Adrenal gland (tissue), 12 donors: Measurements from ENCODE around the gene ADAT3. TPM values are rescaled to one million over a fixed set of nuclear protein-coding genes. Genes with fewer than 3 reads are reported as not detected.
"Not testable (repeated sequence)": the region's sequence is repeated elsewhere in the genome, so short reads cannot be mapped to it uniquely, and the experiment has no call there.

Experiments
- DNase-seq, 7 donors: peaks; one replicate each; pipeline ENCODE4 v3.0.0-alpha.2; 2019 to 2020
- H3K27ac ChIP-seq, 5 donors: fragments of 200-600 bp; sonication (generic) in 4 of 5; 1 replicate in 3 of 5; 2 replicates in 2 of 5; pipeline versions ENCODE4 v1.5.1 to v1.8.0; 2016 to 2020; ENCODE audit warnings: mild to moderate bottlenecking in 1 of 5
- H3K27me3 ChIP-seq: fragments of 200-600 bp; 2 replicates; pipeline ENCODE4 v1.8.0; 2021
- H3K36me3 ChIP-seq, 2 donors: fragments of 200-600 bp; replicated peaks in 1 of 2; 1 replicate in 1 of 2; 2 replicates in 1 of 2; pipeline versions ENCODE4 v1.5.1 to v1.8.0; 2018 to 2022
- H3K4me1 ChIP-seq, 2 donors: fragments of 200-600 bp; replicated peaks in 1 of 2; 1 replicate in 1 of 2; 2 replicates in 1 of 2; pipeline versions ENCODE4 v1.5.1 to v1.8.0; 2018 to 2021
- H3K4me3 ChIP-seq, 4 donors: fragments of 200-600 bp; sonication (generic) in 3 of 4; one replicate each; pipeline ENCODE4 v1.5.1; 2016 to 2018
- H3K9me3 ChIP-seq, 3 donors: fragments of 200-600 bp; sonication (generic) in 1 of 3; replicated peaks in 1 of 3; 1 replicate in 2 of 3; 2 replicates in 1 of 3; pipeline versions ENCODE4 v1.5.1 to v1.8.0; 2016 to 2021
- CTCF ChIP-seq, 6 experiments: fragments of 450-650 bp in 4 of 6; fragments of 200-600 bp in 2 of 6; sonication (generic) in 1 of 6; IDR thresholded peaks; 1 replicate in 5 of 6; 2 replicates in 1 of 6; pipeline versions ENCODE4 v1.5.1 to v1.8.0; 2016 to 2021; ENCODE audit warnings: antibody characterized with exemption in 6 of 6, mild to moderate bottlenecking in 2 of 6, moderate library complexity in 1 of 6
- POLR2A ChIP-seq, 2 donors: fragments of 450-650 bp; IDR thresholded peaks; one replicate each; pipeline ENCODE4 v1.6.1; 2017; ENCODE audit warnings: antibody characterized with exemption in 2 of 2, mild to moderate bottlenecking in 2 of 2, moderate library complexity in 1 of 2
- WGBS, 4 donors: extraction: QIAGEN DNeasy Blood & Tissue Kit in 2 of 4; methylation state at CpG; one replicate each; pipeline versions ENCODE4 v1.1.5 to v1.1.7; 2013 to 2017; 5-methylcytosine and 5-hydroxymethylcytosine counted together
- intact Hi-C, 2 donors: fragments of 100-400 bp; cut with DNase I; formaldehyde crosslinking; loops; one replicate each; pipeline versions ENCODE4 v1.14.1 to v1.15.0; 2022 to 2023
- polyA plus RNA-seq, 3 donors: library from polyadenylated mRNA; stranded (reverse); fragments of 200-250 nt in 2 of 3; fragments of 350-450 nt in 1 of 3; fragmentation: Illumina TruSeq in 1 of 3; extraction: RNeasy Lipid Tissue Mini Kit (QIAGEN cat#74804) in 1 of 3; gene quantifications; one replicate each; pipeline ENCODE4 v1.2.3, GENCODE V29; 2013 to 2014
- total RNA-seq, 9 donors: library from RNA; depleted of rRNA in 4 of 9; stranded (reverse); fragments of >200 nt in 4 of 9; fragments of 120-200 nt in 1 of 9; fragmentation: NEBNext Ultra II Directional in 1 of 9; extraction: Animal tissue kit (Norgen Biotek cat#: 25700) in 1 of 9; gene quantifications; one replicate each; pipeline versions ENCODE4 v1.1.0 to v1.2.4, GENCODE V29; 2013 to 2023
- donor health status: healthy with polysubstance abuse.
- donor health status: Bipolar disorder and iron deficiency.
- donor health status: DM: yes; HTN: yes; CAD: no.
- donor health status: DM: no; HTN: no; CAD: no.
- donor health status: DM: no; HTN: no; CAD: no.
- donor health status: DM: yes; HTN: yes; CAD: no.

The ADAT3 gene
- total and polyA plus RNA-seq, 12 donors, result 1.7 to 29.6 (median 8.3) TPM; not detected in 1

DNA sequence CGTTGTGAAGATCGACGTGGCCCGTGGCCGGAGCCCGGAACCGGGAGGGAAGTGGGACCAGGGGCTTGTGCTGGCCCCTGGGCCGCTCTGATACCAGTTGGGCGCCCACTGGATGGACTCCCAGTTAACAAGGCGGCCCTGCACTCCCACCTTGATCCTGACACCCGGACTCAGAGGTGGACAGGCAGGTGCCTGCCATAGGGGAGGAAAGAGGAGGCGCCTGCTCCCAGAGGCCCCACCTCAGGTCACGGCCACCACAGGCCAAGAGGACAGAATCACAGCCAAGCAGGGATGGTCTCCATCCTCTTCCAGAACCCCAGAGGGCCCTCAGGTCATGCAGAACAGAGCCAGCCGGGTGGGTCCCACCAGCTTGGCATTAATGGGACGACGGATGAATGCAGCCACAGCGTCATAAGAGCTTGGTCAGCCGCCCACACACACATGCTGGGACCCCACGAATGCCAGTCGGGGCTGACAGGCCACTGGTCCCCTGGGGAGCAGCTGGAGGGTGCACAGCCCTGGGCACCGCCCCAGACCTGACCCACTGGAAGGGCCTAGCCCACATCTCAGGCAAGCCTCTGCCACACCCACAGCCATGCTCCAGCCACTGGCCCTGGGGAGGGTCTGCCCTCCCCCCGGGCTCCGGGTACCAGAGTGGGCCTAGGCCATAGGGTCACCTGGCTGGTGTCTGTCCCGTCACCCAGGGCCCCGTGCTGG lies 32.2 kb upstream of the ADAT3 start:
- H3K36me3 ChIP-seq, result no peaks in the 10 kb centered on the region
- no peaks in the 10 kb centered on the region for H3K9me3 ChIP-seq
- intact Hi-C loops, result no loop called here
- 75 to 88% (median 81%) methylated on average over 9 to 25 of the region's 25 CpGs for WGBS, 4 donors
- peak overlapping the region in 2 of 4 donors; percentile 5 to 83 for H3K4me3 ChIP-seq
- H3K27ac ChIP-seq, result peak overlapping the region; percentile 78 to 99 (median 95)
- no peak for TF ChIP-seq POLR2A (IDR thresholded peaks at IDR 0.05)
- TF ChIP-seq CTCF (IDR thresholded peaks at IDR 0.05), result no peak
- peak in 1 of 7 donors; percentile 32 for DNase-seq
- no peaks in the 10 kb centered on the region for H3K27me3 ChIP-seq
- H3K4me1 ChIP-seq, result peaks cover 46 to 52% of the 10 kb centered on the region in 2 donors

DNA sequence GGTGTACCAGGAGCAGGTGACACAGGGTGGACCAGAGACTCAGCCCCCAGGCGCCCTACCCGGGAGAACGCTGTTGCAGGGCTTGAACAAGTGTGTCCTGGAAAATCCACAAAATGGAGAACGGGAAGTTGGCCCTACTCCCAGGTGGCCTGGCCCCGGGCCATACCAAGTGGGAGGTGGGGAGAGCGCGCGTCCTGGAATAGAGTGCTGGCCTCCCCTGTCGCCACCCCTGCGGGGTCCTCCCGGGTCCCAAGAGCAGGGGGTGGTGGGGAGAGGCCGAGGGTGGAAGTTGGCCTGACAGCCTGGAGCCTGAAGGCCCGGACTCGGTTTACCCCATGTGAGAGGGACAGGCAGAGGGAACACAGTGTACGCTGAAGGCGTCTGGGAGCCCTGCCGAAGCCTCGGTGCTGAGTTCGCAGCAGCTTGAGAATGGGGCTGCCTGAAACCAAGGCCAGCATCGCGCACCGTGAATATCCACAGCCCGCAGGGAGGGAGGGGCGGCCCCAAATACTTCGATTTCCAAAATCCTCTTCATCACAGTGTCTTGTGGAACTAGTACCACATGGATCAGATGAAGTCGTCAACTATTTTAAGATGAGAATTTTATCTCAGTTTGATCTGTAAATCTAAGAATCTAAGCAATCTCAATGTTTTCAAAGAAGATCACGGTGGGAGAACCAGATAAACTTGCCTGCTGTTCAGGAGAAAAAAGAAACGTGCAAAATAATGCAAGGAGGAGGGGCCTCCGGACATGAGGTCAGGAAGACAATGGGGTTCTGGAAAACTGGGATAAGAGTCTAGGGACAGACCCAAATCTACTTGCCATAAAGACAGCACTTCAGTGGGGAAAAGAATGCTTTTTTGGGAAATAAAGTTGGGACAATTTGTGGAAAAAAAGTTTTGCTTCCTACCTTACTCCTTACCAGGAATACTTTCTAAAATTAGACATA lies 31.4 kb upstream of the ADAT3 start:
- Histone ChIP-seq H3K36me3 (no peaks in the 10 kb centered on the region), H3K4me1 (peaks cover 46 to 52% of the 10 kb centered on the region in 2 donors), H3K27me3 (no peaks in the 10 kb centered on the region), H3K9me3 (no peaks in the 10 kb centered on the region), H3K27ac (peak overlapping the region; percentile 78 to 99 (median 95)), H3K4me3 (peak overlapping the region in 2 of 4 donors; percentile 5 to 83)
- WGBS, 4 donors, result 20 to 41% (median 32%) methylated on average over 9 to 29 of the region's 29 CpGs
- intact Hi-C loops, result no loop called here
- DNase-seq, result peak in 6 of 7 donors; percentile 70 to 85 (median 73)
- TF ChIP-seq POLR2A (IDR thresholded peaks at IDR 0.05) (peak in 1 of 2 donors; percentile 49), CTCF (IDR thresholded peaks at IDR 0.05) (no peak)

GRCh38 chr19:1874554-1875185 lies 30.5 kb upstream of the ADAT3 start:
- peak overlapping the region; percentile 87 to 99 (median 97) for H3K27ac ChIP-seq
- TF ChIP-seq POLR2A (IDR thresholded peaks at IDR 0.05) (peak in 1 of 2 donors; percentile 11), CTCF (IDR thresholded peaks at IDR 0.05) (no peak)
- intact Hi-C loops, result no loop called here
- no peaks in the 10 kb centered on the region for H3K27me3 ChIP-seq
- peak overlapping the region in 3 of 4 donors; percentile 83 to 95 (median 94) for H3K4me3 ChIP-seq
- peaks cover 46 to 52% of the 10 kb centered on the region in 2 donors for H3K4me1 ChIP-seq
- whole genome bisulfite sequencing, 4 donors, result 5 to 10% (median 8%) methylated on average over 16 of the region's 16 CpGs
- no peaks in the 10 kb centered on the region for H3K9me3 ChIP-seq
- no peaks in the 10 kb centered on the region for H3K36me3 ChIP-seq
- DNase-seq, result peak in 1 of 7 donors; percentile 23

DNA sequence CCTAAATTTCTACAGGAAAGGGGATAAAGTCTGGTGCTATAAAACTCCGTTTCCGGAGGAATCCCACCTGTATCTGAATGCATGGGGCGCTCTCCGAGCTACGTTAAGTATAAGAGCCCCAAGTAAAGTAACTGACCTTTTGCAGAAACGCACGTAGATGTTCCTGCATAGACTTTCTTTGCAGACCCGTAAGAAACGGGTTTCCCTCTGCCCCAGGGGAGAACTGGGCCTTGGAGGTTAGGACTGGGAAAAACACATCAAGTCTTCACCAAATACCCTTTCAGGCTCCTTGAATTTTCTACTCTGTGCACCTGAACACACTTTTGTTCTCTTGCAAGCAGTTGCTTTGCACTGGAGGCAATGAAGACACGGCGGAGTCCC lies 29.9 kb upstream of the ADAT3 start:
- peak overlapping the region; percentile 87 to 99 (median 97) for H3K27ac ChIP-seq
- WGBS, 4 donors, result 0 to 3% (median 2%) methylated on average over 9 to 11 of the region's 11 CpGs

More for the DNA sequence above, 29.9 kb upstream of the ADAT3 start:
- H3K4me3 ChIP-seq, result peak overlapping the region in 3 of 4 donors; percentile 83 to 95 (median 94)
- H3K4me1 ChIP-seq, result peaks cover 46 to 52% of the 10 kb centered on the region in 2 donors
- DNase-seq, H3K36me3 ChIP-seq, H3K27me3 ChIP-seq, intact Hi-C loops, H3K9me3 ChIP-seq: not testable (repeated sequence)
